H54 (cell line): ENCODE measurements around the gene TMEM53.

ENCODE experiments used
- DNase-seq: peaks from one replicate; pipeline ENCODE4 v3.0.0; 2011; ENCODE audit warnings: low spot score, mixed read lengths; ENCODE audit not compliant: insufficient read length
- FAIRE-seq: peaks from 3 replicates; lab custom pipeline; 2011; peaks lifted over from hg19 to GRCh38; lab: Jason Lieb, UNC
- POLR2A ChIP-seq: IDR thresholded peaks from 2 replicates; pipeline ENCODE4 v1.6.1; 2011; ENCODE audit warnings: low read depth, mild to moderate bottlenecking, low read length

Gene TMEM53

DNA sequence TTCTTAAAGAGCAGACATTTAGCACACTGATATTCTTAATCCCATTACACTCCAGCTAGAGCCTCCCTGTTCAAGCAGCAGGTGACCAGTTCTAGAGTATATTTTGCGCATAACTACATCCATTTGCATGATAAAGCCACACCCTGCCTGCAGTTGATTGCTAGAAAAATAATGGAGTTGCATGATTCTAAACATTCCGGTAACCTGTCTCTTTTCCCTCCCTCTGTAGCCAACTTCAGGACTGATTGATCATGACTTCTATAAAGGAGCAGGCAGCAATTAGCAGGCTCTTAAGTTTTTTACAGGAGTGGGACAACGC is 15.1 kb upstream of the TMEM53 start:
- TF ChIP-seq POLR2A, result no peak
- FAIRE-seq (no peak), DNase-seq (no peak)

DNA sequence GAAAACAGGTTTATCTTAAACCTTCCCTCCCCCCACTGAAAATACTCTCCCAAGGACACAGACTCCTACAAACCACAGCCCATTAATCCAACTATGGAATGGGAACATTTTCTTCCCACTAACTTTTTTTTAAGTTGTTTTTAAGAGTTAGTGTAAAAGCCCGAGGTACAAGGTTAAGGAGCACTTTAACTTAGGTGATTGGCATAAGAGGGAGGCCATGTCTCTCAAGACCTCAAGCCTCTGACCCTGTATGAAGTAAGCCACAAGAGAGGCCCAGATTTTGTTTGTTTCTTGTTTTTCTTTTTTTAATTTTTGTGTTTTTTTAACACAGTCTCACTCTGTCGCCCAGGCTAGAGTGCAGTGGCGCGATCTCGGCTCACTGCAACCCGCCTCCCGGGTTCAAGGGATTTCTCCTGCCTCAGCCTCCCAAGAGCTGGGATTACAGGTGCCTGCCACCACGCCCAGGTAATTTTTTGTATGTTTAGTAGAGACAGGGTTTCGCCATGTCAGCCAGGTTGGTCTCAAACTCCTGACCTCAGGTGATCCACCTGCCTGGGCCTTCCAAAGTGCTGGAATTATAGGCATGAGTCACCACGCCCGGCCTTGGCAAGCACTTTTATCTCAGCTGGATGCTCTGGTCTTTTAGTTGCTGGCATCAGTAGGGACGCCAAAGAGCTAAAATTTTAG is 14.6 kb upstream of the TMEM53 start:
- FAIRE-seq (no peak), DNase-seq (no peak)
- TF ChIP-seq POLR2A, result no peak

- TF ChIP-seq POLR2A, result no peak
- DNase-seq, result no peak
- no peak for FAIRE-seq
Observed at GRCh38 chr1:44685881-44686280, 11.6 kb upstream of the TMEM53 start.

GRCh38 chr1:44685218-44685617 is 10.9 kb upstream of the TMEM53 start:
- DNase-seq (no peak), FAIRE-seq (no peak)
- TF ChIP-seq POLR2A, result no peak

DNA sequence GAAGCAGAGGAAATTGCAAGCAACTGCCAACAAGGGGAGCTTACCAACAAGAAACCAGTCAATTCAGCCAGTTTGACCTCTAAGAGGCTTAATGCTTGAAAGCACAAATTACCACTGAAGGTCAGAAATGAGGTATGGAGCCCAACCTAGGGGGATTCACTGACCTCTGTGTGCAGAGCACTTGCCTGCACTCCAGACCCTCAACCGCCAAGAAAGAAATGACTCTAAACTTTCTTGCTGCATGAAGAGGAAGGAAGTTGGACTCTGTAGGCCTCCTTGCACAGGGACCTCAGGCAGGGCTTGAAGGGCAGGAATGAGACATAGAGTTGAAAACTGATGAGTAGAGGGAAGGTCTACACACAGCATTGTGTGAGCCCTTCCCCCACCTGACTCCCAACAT is 10.2 kb upstream of the TMEM53 start:
- FAIRE-seq (no peak), DNase-seq (no peak)
- no peak for TF ChIP-seq POLR2A

- TF ChIP-seq POLR2A, result no peak
- DNase-seq (no peak), FAIRE-seq (no peak)
Observed at GRCh38 chr1:44682883-44683265, 8.6 kb upstream of the TMEM53 start.

DNA sequence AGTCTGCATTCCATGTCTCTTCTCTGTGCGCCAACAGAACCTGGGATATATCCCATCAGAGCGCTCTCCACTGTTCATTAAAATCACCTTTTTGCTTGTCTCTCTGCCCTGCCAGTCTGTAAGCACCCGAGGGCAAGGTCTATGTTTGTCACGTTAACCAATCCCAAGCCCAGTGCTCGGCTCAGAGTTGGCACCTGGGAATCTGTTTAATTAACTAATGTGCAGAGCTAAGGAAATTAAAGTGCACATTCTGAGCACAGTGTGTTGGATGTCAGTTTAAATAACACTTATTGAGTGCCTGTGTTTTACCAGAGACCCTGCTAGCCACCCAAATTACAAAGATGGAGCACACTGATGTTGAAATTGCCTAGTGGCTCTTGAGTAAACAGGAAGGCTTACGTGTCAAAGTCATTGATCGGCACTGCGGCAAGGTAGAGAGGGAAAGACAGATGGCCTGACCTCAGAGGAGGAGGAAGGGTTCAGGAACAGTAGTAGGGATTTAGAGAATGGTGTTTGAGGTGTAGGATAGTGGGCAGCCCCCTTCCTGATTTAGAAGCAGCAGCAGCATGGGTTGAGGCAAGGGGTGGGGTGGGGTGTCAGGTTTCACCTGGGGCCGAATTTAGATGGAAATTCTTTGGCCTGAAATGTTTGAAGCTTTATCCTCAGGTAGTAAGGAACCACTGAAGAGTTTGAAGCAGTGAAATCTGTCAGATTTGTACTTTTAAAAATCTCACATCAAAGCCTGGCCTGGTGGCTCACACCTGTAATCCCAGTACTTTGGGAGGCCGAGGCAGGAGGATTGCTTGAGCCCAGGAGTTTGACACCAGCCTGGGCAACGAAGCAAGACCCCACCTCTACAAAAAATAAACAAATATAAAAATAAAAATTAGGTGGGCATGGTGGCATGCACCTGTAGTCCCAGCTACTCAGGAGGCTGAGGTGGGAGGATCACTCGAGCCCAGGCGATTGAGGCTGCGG is 7.9 kb upstream of the TMEM53 start:
- TF ChIP-seq POLR2A, result no peak
- DNase-seq (no peak), FAIRE-seq (no peak)

GRCh38 chr1:44679468-44679867 is 5.2 kb upstream of the TMEM53 start:
- no peak for TF ChIP-seq POLR2A
- FAIRE-seq, result no peak
- no peak for DNase-seq

DNA sequence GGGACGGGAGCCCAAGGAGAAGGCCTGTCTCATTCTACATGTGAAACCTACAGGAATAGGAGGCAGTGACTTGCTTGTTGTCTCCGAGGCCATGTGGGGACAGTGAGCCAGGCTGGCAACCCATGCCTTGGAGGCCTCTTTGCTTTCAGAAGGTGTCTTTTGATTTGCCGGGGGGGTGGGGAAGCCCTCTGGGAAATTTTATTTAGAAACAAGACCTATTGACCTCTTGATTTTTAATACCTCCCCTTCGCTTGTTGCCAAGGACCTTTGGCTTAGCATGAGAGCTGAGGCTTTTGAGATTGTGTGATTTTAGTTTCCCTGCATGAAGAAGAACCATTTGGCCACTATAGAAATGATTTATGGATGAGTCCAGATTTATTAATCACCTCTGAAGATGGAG is 4.3 kb upstream of the TMEM53 start:
- no peak for DNase-seq
- no peak for TF ChIP-seq POLR2A
- FAIRE-seq, result no peak

DNA sequence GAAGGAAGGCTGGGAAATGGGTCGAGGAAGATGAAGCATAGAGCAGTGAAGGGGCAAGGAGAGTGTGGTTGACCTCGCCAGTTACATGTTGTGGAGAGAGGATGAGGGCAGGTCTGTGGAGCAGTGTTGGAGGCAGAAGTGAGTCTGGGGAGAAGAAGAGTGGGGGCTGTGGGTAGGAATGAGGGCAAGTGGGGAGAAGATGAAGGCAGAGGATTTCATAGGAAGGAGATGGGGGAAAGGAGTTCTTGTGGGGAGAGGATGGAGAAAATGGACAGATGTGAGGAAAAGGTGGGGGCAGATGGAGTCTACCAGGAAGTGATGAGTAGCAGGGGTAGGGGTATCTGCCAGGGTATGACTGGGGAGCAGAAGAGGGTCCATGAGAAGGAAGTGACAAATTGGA is 3.8 kb upstream of the TMEM53 start:
- FAIRE-seq, result no peak
- no peak for TF ChIP-seq POLR2A
- DNase-seq, result no peak

DNA sequence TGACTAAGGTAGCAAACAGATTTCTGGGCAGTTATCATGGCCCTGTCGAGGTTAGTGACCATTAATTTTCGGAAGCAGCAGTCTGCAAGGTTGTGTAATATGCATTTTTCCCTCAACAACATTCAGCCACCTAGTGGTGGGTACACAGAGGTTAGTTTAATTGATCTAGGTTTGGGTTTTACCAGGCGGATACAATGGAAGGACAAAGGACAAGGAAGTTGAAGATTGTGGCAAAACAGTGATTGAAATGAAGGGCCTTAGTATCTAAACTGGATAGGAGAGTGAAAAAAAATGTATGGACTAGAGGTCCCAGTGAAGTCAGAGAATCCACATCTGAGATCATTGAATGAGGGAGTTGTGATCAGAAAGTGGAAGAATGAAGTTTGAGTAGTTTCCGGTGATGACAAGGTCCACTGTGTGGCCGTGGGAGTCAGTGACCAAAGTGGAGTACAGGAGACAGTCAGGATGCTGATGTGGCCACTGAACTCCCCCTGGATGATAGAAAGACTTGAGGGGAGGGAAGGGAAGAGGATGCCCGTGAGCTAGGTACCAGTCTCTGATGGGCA is 3.0 kb upstream of the TMEM53 start:
- DNase-seq, result no peak
- TF ChIP-seq POLR2A, result no peak
- FAIRE-seq, result peak; percentile 52

- FAIRE-seq (no peak), DNase-seq (no peak)
Observed at GRCh38 chr1:44676484-44677200, 2.4 kb upstream of the TMEM53 start.

DNA sequence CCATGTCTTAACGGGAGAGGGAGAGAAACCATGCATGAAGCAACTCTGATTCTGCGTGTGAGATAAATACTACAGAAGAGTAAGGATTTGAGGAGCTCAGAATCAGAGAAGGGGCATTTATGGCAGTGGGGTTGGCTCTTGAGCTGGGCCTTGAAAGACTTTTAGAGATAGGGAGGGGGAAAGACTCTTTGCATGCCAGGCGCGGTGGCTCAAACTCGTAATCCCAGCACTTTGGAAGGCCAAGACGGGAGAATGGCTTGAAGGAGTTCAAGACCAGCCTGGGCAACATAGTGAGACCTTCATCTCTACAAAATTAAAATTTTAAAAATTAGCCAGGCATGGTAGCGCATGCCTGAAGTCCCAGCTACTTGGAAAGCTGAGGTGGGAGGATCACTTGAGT is 905 bp upstream of the TMEM53 start:
- DNase-seq, result no peak
- FAIRE-seq, result no peak
- TF ChIP-seq POLR2A, result no peak

More at GRCh38 chr1:44676484-44677200, 2.4 kb upstream of the TMEM53 start:
- TF ChIP-seq POLR2A, result no peak

DNA sequence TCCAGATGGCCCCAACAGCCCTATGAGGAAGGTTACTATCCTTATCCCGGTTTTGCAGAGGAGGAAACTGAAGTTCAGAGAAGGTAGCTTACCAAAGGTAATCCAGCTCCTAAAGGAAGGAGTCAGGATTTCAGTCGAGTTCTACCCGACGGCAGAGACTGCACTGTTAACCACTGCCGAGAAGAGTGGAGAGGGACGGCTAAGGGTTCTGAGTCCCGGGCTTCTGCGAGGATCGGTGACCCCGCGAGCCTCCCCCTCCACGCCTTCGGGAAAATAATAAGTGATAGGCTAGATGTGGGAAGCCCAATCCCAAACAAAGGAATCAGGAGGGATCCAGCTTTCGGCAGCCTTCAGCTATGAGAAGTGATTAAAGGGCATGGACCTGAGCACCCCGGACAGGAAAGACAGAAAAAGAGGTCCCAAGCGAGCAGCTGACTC is 587 bp downstream of the TMEM53 start:
- FAIRE-seq (no peak), DNase-seq (no peak)
- TF ChIP-seq POLR2A, result no peak
